ENCODE measurements around the gene RASGEF1C. TPM values are rescaled to one million over a fixed set of nuclear protein-coding genes. Genes with fewer than 3 reads are reported as not detected.

Gene RASGEF1C
- total RNA-seq, 5 donors from 2014 or later (not counting 1 experiment from before 2014, with no cell fraction given), result not detected

DNA sequence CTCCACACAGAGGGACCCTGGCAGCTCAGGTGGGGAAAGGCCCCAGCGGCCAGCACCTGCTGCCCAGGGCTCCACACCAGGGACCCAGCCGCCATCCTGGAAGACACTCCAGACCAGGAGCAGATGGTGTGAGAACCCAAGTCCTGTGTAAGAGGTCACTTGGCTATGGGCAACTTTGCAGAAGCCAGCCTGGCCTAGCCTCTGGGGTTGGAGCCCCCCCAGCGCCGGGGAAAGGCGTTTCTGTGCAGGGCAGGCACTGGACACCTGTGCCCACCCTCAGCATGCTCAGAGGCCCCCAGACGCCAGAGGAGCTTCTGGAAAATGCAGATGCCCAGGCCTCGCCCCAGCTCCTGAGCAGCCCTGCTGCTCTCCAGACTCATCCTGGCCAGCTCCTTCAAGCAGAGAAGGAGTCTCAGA is 34.0 kb downstream of the RASGEF1C start:
- no peaks in the 10 kb centered on the region for H3K9me3 ChIP-seq
- ChIA-PET POLR2A (interaction anchor here in 1 of 2 donors (0.6 kb wide), 1 partner anchor 15 kb away, joined by 3 read pairs; no protein-coding TSS in a partner anchor), CTCF (no interaction called here)
- no peak overlapping the region for H3K4me3 ChIP-seq (ENCODE audit: control insufficient read depth in 1 of 2, extremely low read depth in 1 of 2, low read length in 1 of 2)
- no peaks in the 10 kb centered on the region for H3K36me3 ChIP-seq (ENCODE audit: control insufficient read depth in 2 of 2, extremely low read depth in 1 of 2, insufficient read depth in 1 of 2, low read length in 1 of 2)
- H3K9me3 Mint-ChIP-seq, result no peaks in the 10 kb centered on the region
- no peak overlapping the region for H3K4me3 Mint-ChIP-seq
- H3K27me3 ChIP-seq (replicated peaks in 1 of 2; ENCODE audit: control insufficient read depth in 2 of 2, extremely low read depth in 1 of 2, insufficient read depth in 2 of 2, low read length in 1 of 2), result peaks cover 0 to 49% of the 10 kb centered on the region in 2 experiments
- H3K4me1 Mint-ChIP-seq, result no peaks in the 10 kb centered on the region
- no peaks in the 10 kb centered on the region for H3K4me1 ChIP-seq (ENCODE audit: control insufficient read depth in 1 of 2, extremely low read depth in 1 of 2, insufficient read depth in 2 of 2, low read length in 2 of 2)
- 82% methylated on average over 7 of the region's 7 CpGs for WGBS (ENCODE audit: insufficient coverage)
- H3K36me3 Mint-ChIP-seq, result no peaks in the 10 kb centered on the region
- ATAC-seq (replicated peaks in 1 of 4) (no peak), DNase-seq (no peak)
- H3K27ac ChIP-seq (ENCODE audit: low read length), result no peak overlapping the region
- H3K27ac Mint-ChIP-seq, result no peak overlapping the region
- H3K27me3 Mint-ChIP-seq, result peaks cover 3 to 13% of the 10 kb centered on the region in 2 donors

DNA sequence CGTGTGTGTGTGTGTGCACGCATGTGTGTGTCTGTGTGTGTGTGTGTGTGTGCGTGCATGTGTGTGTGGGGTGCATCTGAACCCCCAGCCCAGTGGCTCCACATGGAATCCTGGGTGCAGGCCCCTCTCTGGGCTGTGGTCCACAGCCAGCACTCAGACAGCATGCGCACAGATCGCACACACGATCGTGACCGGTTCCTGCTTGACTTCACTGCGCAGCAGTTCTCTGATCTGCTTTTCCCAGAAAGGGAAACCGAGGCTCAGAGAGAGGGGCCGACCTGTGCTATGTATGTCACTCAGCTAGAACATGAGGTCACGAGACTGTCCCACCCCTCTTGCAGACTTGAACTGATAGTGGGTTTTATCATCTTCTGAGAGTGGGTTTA is 34.4 kb downstream of the RASGEF1C start:
- H3K36me3 Mint-ChIP-seq, result no peaks in the 10 kb centered on the region
- ChIA-PET CTCF (no interaction called here), POLR2A (no interaction called here)
- no peak overlapping the region for H3K4me3 Mint-ChIP-seq
- Histone ChIP-seq H3K27ac (ENCODE audit: low read length) (no peak overlapping the region), H3K36me3 (ENCODE audit: control insufficient read depth in 2 of 2, extremely low read depth in 1 of 2, insufficient read depth in 1 of 2, low read length in 1 of 2) (no peaks in the 10 kb centered on the region), H3K27me3 (replicated peaks in 1 of 2; ENCODE audit: control insufficient read depth in 2 of 2, extremely low read depth in 1 of 2, insufficient read depth in 2 of 2, low read length in 1 of 2) (peaks cover 0 to 54% of the 10 kb centered on the region in 2 experiments), H3K4me1 (ENCODE audit: control insufficient read depth in 1 of 2, extremely low read depth in 1 of 2, insufficient read depth in 2 of 2, low read length in 2 of 2) (no peaks in the 10 kb centered on the region), H3K4me3 (ENCODE audit: control insufficient read depth in 1 of 2, extremely low read depth in 1 of 2, low read length in 1 of 2) (no peak overlapping the region), H3K9me3 (no peaks in the 10 kb centered on the region)
- no peak overlapping the region for H3K27ac Mint-ChIP-seq
- ATAC-seq (replicated peaks in 1 of 4), result no peak
- H3K27me3 Mint-ChIP-seq, result peaks cover 3 to 14% of the 10 kb centered on the region in 2 donors
- H3K4me1 Mint-ChIP-seq, result no peaks in the 10 kb centered on the region
- no peak for DNase-seq
- H3K9me3 Mint-ChIP-seq, result no peaks in the 10 kb centered on the region
- WGBS (ENCODE audit: insufficient coverage), result 92% methylated on average over 12 of the region's 12 CpGs

DNA sequence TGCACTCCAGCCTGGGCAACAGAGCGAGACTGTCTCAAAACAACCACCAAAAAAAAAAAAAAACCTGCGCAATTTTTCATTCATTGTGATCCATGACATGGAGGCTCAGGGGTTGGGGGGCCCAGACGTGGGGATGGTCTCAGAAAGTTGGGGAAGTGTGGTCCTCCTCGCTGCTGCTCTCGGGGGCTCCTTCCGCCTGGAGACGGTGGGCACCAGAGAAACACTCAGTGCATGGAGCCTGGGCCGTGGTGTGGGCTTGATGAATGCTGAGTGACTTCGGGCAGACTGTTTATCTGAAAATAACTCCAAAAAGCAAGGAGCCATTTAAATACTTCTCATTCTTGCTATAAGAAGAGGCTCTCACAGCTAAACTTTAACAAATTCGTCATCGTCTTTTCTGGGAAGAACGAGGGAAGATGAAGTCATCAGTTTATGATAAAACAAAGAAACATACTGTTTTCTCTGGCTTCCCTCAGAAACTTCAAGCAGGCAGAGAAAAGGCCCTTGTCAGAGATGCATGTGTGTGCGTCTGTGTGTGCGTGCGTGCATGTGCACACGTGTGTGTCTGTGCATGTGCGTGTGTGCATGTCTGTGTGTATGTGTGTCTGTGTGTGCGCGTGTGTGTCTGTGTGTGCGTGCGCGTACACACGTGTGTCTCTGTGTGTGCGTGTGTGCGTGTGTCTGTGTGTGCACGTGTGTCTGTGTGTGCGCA is 35.0 kb downstream of the RASGEF1C start:
- no peak for ATAC-seq (replicated peaks in 1 of 4)
- Histone ChIP-seq H3K36me3 (ENCODE audit: control insufficient read depth in 2 of 2, extremely low read depth in 1 of 2, insufficient read depth in 1 of 2, low read length in 1 of 2) (no peaks in the 10 kb centered on the region), H3K4me1 (ENCODE audit: control insufficient read depth in 1 of 2, extremely low read depth in 1 of 2, insufficient read depth in 2 of 2, low read length in 2 of 2) (no peaks in the 10 kb centered on the region), H3K27ac (ENCODE audit: low read length) (no peak overlapping the region), H3K9me3 (no peaks in the 10 kb centered on the region), H3K4me3 (ENCODE audit: control insufficient read depth in 1 of 2, extremely low read depth in 1 of 2, low read length in 1 of 2) (no peak overlapping the region), H3K27me3 (replicated peaks in 1 of 2; ENCODE audit: control insufficient read depth in 2 of 2, extremely low read depth in 1 of 2, insufficient read depth in 2 of 2, low read length in 1 of 2) (peaks cover 0 to 53% of the 10 kb centered on the region in 2 experiments)
- no peak overlapping the region for H3K27ac Mint-ChIP-seq
- peaks cover 2 to 11% of the 10 kb centered on the region in 2 donors for H3K27me3 Mint-ChIP-seq
- no peak overlapping the region for H3K4me3 Mint-ChIP-seq
- ChIA-PET CTCF (interaction anchor here in 1 of 2 donors (0.6 kb wide), 1 partner anchor 135 kb away, joined by 5 read pairs; no protein-coding TSS in a partner anchor), POLR2A (no interaction called here)
- no peak for DNase-seq
- no peaks in the 10 kb centered on the region for H3K4me1 Mint-ChIP-seq
- WGBS (ENCODE audit: insufficient coverage), result 92% methylated on average over 17 of the region's 27 CpGs
- H3K9me3 Mint-ChIP-seq, result no peaks in the 10 kb centered on the region
- H3K36me3 Mint-ChIP-seq, result no peaks in the 10 kb centered on the region

DNA sequence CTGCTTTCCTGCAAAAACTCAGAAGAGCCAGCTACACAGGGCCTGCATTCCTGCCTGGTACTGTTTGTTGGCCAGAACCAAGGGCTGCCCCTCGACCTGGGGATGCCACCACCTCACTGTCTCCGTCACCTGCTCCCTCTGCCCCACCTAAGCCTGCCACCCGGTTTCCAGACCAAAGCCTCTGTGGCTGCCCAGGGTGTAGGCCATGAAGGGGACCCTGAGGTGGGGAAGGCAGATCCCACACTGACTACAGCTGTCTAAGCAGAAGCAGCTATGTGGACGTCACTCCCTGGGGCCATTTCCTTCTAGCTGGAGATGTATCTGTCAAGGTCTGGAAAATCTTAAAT is 35.8 kb downstream of the RASGEF1C start:
- CTCF ChIA-PET, result no interaction called here
- Mint-ChIP-seq H3K4me1 (no peaks in the 10 kb centered on the region), H3K9me3 (no peaks in the 10 kb centered on the region), H3K36me3 (no peaks in the 10 kb centered on the region), H3K27ac (no peak overlapping the region), H3K4me3 (no peak overlapping the region), H3K27me3 (peaks cover 5 to 9% of the 10 kb centered on the region in 2 donors)
- POLR2A ChIA-PET, result no interaction called here
- Histone ChIP-seq H3K4me1 (ENCODE audit: control insufficient read depth in 1 of 2, extremely low read depth in 1 of 2, insufficient read depth in 2 of 2, low read length in 2 of 2) (no peaks in the 10 kb centered on the region), H3K27me3 (replicated peaks in 1 of 2; ENCODE audit: control insufficient read depth in 2 of 2, extremely low read depth in 1 of 2, insufficient read depth in 2 of 2, low read length in 1 of 2) (peaks cover 0 to 54% of the 10 kb centered on the region in 2 experiments), H3K36me3 (ENCODE audit: control insufficient read depth in 2 of 2, extremely low read depth in 1 of 2, insufficient read depth in 1 of 2, low read length in 1 of 2) (no peaks in the 10 kb centered on the region), H3K9me3 (no peaks in the 10 kb centered on the region), H3K27ac (ENCODE audit: low read length) (no peak overlapping the region), H3K4me3 (ENCODE audit: control insufficient read depth in 1 of 2, extremely low read depth in 1 of 2, low read length in 1 of 2) (no peak overlapping the region)
- 33% methylated on average over 1 of the region's 4 CpGs for whole genome bisulfite sequencing (ENCODE audit: insufficient coverage)
- no peak for DNase-seq
- no peak for ATAC-seq (replicated peaks in 1 of 4)

DNA sequence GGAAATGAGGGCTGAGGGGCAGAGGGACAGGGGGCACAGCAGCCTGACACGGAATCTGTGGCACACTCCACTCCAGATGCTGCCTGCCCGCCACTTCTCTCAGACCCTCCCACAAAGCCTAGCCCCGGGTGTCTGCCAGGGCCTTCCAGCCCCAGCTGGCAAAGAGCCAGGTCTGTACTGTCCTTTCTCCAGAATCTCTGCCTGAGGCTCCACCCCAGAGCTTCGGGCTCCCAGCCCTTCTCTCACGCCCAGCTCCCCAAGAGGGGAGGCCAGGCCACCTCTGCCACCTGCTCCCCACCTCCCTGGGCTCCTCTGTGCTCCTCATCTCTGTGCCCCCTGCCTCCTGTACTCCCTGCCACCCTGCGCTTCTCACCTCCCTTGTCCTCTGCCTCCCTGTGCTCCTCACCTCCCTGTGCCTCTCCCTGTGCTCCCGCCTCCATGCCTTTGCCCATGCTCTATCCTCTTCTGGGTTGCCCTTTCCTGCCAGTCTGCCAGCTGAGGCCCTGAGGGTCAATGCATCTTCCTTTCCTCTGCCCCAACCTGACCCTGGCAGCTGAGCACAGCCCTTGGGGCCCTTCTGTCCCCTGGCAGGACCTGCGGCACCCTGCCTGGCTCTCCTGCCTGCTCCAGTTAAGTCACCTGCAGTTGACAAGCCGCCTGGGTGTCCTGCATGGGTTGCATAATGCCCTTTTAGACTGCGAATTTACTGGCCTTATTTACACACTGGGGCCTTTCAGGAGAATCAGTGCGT is 36.4 kb downstream of the RASGEF1C start:
- no peaks in the 10 kb centered on the region for H3K36me3 Mint-ChIP-seq
- no peaks in the 10 kb centered on the region for H3K4me1 ChIP-seq (ENCODE audit: control insufficient read depth in 1 of 2, extremely low read depth in 1 of 2, insufficient read depth in 2 of 2, low read length in 2 of 2)
- H3K4me3 Mint-ChIP-seq, result no peak overlapping the region
- H3K27ac Mint-ChIP-seq, result no peak overlapping the region
- no peak for DNase-seq
- no peak for ATAC-seq (replicated peaks in 1 of 4)
- whole genome bisulfite sequencing (ENCODE audit: insufficient coverage), result 68% methylated on average over 9 of the region's 11 CpGs
- no peaks in the 10 kb centered on the region for H3K36me3 ChIP-seq (ENCODE audit: control insufficient read depth in 2 of 2, extremely low read depth in 1 of 2, insufficient read depth in 1 of 2, low read length in 1 of 2)
- H3K27me3 ChIP-seq (replicated peaks in 1 of 2; ENCODE audit: control insufficient read depth in 2 of 2, extremely low read depth in 1 of 2, insufficient read depth in 2 of 2, low read length in 1 of 2), result peaks cover 0 to 54% of the 10 kb centered on the region in 2 experiments
- no peak overlapping the region for H3K4me3 ChIP-seq (ENCODE audit: control insufficient read depth in 1 of 2, extremely low read depth in 1 of 2, low read length in 1 of 2)
- H3K9me3 ChIP-seq, result no peaks in the 10 kb centered on the region
- H3K9me3 Mint-ChIP-seq, result no peaks in the 10 kb centered on the region
- ChIA-PET POLR2A (no interaction called here), CTCF (no interaction called here)
- H3K4me1 Mint-ChIP-seq, result no peaks in the 10 kb centered on the region
- H3K27ac ChIP-seq (ENCODE audit: low read length), result no peak overlapping the region
- peaks cover 5 to 9% of the 10 kb centered on the region in 2 donors for H3K27me3 Mint-ChIP-seq

DNA sequence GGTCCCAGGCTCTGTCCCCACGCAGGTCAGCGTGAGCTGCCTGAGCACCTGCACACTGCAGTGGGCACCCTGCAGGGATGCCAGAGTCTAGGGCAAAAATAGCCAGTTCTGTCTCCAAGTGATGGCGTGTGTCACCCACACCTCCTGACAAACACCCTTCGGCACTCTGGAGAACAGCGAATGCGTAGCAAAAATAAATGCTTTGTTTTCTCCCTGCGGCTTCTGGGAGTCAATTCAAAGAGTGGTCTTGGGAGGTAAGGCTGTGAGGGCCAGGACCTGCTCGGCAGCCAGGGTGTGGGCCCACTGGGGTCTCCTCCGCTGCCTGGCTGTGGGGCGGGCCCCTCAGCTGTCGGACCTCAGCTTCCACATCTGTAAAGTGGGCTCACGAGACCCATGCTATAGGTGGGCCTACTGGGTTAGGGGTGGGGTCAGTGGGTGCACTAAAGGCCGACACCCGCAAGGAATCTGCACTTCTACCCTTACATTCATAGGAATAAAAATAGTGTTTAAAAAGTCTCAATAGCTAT is 37.4 kb downstream of the RASGEF1C start:
- CTCF ChIA-PET, result no interaction called here

More for the DNA sequence above, 37.4 kb downstream of the RASGEF1C start:
- 95% methylated on average over 4 of the region's 14 CpGs for WGBS (ENCODE audit: insufficient coverage)
- H3K4me3 ChIP-seq (ENCODE audit: control insufficient read depth in 1 of 2, extremely low read depth in 1 of 2, low read length in 1 of 2), result no peak overlapping the region
- peaks cover 9 to 14% of the 10 kb centered on the region in 2 donors for H3K27me3 Mint-ChIP-seq
- H3K4me3 Mint-ChIP-seq, result no peak overlapping the region
- H3K4me1 ChIP-seq (ENCODE audit: control insufficient read depth in 1 of 2, extremely low read depth in 1 of 2, insufficient read depth in 2 of 2, low read length in 2 of 2), result no peaks in the 10 kb centered on the region
- no peaks in the 10 kb centered on the region for H3K36me3 Mint-ChIP-seq
- H3K36me3 ChIP-seq (ENCODE audit: control insufficient read depth in 2 of 2, extremely low read depth in 1 of 2, insufficient read depth in 1 of 2, low read length in 1 of 2), result no peaks in the 10 kb centered on the region
- no peak for DNase-seq
- no peaks in the 10 kb centered on the region for H3K9me3 ChIP-seq
- no peak overlapping the region for H3K27ac ChIP-seq (ENCODE audit: low read length)
- no peak overlapping the region for H3K27ac Mint-ChIP-seq
- H3K9me3 Mint-ChIP-seq, result no peaks in the 10 kb centered on the region
- peaks cover 0 to 47% of the 10 kb centered on the region in 2 experiments for H3K27me3 ChIP-seq (replicated peaks in 1 of 2; ENCODE audit: control insufficient read depth in 2 of 2, extremely low read depth in 1 of 2, insufficient read depth in 2 of 2, low read length in 1 of 2)
- POLR2A ChIA-PET, result no interaction called here
- H3K4me1 Mint-ChIP-seq, result no peaks in the 10 kb centered on the region
- ATAC-seq (replicated peaks in 1 of 4), result no peak
